Measurements from ENCODE around the gene LRRC9. TPM values are rescaled to one million over a fixed set of nuclear protein-coding genes. Genes with fewer than 3 reads are reported as not detected.
"Not testable (repeated sequence)": the region's sequence is repeated elsewhere in the genome, so short reads cannot be mapped to it uniquely, and the experiment has no call there.

LRRC9 gene
- total RNA-seq, 4 donors from 2014 or later = 0.16 to 0.25 TPM; not detected in 2

DNA sequence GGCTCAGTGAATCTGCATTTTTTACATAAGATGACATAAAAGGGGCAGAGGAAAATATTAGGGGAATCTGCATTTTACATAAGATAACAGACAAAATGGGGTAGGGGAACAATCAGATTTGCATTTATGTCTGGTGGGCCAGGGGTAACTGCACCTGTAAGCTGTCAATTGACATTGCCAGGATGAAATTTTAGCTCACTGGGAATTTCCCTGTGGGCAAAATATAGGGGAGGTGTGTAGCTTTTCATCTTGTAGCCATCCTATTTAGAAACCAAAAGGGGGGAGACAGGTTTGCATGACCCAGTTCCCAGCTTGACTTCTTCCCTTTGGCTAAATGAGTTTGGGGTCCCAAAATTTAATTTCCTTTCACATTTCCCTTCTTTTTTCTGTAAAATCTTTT is 175.3 kb downstream of the LRRC9 start:
- DNase-seq (ENCODE audit: low spot score) (no peak), ATAC-seq (ENCODE audit: low FRiP score) (no peak)
- TF ChIP-seq, protein P1, sequence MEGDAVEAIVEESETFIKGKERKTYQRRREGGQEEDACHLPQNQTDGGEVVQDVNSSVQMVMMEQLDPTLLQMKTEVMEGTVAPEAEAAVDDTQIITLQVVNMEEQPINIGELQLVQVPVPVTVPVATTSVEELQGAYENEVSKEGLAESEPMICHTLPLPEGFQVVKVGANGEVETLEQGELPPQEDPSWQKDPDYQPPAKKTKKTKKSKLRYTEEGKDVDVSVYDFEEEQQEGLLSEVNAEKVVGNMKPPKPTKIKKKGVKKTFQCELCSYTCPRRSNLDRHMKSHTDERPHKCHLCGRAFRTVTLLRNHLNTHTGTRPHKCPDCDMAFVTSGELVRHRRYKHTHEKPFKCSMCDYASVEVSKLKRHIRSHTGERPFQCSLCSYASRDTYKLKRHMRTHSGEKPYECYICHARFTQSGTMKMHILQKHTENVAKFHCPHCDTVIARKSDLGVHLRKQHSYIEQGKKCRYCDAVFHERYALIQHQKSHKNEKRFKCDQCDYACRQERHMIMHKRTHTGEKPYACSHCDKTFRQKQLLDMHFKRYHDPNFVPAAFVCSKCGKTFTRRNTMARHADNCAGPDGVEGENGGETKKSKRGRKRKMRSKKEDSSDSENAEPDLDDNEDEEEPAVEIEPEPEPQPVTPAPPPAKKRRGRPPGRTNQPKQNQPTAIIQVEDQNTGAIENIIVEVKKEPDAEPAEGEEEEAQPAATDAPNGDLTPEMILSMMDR (IDR thresholded peaks at IDR 0.05) = no peak

DNA sequence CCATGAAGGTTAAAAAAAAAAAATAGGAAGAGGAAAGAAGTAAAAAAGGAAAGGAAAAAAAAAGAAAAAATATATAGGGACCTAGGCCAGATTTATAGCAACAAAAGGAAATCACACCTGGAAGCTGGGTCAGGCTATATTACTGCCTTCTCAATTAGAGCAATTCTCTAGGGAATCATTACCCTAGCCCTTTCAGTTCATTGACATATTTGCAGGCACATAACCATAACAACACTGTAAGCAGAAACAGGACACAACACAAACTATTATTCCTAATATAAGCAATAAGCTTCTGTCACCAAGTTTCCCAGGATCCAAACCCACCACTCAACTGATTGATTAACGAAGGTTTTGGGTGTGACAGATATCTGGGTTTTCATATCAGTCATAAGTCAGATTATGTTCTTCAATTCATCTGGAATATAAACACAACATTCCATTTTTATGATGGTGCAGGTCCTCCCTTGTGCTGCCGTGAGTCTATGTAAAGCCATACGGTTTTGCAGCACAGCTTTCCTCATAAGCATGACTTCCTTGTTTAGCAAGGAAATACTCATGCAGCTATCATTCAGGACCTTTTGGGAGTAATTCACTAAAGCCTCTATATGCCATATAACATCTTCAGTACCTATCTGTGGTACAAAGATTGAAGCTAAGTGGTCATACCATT is 176.0 kb downstream of the LRRC9 start:
- TF ChIP-seq, protein P1 (IDR thresholded peaks at IDR 0.05) = no peak
- ATAC-seq (ENCODE audit: low FRiP score) (no peak), DNase-seq (ENCODE audit: low spot score) (no peak)

DNA sequence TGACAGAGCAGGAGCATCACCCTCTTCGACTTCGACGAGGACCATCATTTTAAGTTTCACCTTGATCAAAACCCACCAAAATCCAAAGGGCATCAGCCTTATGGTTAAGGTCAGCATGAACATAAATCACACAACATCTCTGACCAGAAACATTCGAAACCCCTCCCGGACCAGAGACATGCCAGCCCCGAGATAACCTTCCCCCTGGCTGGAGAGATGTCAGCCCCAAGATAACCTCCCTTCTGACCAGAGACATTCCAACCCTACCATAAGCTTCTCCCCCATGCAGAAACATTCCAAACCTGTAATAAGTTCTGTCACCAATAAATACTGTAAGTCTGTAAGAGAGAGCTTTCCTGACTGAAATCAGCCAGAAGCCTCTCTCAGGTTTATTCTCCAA is 178.0 kb downstream of the LRRC9 start:
- ATAC-seq (ENCODE audit: low FRiP score) (no peak), DNase-seq (ENCODE audit: low spot score) (no peak)
- TF ChIP-seq, protein P1 (IDR thresholded peaks at IDR 0.05) = no peak

DNA sequence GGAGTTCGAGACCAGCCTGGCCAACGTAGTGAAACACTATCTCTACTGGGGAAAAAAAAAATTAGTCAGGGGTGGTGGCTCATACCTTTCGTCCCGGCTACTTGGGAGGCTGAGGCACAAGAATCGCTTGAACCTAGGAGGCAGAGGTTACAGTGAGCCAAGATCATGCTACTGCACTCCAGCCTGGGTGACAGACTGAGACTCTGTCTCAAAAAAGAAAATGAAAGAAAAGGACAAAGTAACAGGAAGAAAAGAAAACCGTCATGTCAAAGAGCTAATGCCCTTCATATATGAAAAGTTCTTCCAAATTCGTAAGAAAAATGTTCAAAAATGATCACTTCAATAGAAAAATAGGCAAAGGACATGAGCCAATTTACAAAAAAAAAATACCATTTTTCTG is 179.9 kb downstream of the LRRC9 start:
- not testable (repeated sequence) for ATAC-seq (ENCODE audit: low FRiP score); DNase-seq (ENCODE audit: low spot score)

DNA sequence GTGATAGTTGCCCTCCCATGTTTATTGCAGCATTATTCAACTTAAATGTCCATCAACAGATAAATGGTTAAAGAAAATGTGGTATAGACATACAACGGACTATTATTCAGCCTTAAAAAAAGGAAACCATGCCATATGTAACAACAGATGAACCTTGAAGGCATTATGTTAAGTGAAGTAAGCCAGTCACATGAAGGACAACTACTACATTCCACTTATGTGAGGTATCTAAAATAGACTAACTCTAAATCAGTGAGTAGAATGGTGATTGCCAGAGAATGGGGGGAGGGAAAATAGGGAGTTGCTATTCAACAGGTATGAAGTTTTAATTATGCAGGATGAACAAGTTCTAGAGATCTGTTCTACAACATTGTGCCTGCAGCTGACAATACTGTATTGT is 181.8 kb downstream of the LRRC9 start:
- TF ChIP-seq, protein P1 (IDR thresholded peaks at IDR 0.05) = no peak
- DNase-seq (ENCODE audit: low spot score) (no peak), ATAC-seq (ENCODE audit: low FRiP score) (no peak)

DNA sequence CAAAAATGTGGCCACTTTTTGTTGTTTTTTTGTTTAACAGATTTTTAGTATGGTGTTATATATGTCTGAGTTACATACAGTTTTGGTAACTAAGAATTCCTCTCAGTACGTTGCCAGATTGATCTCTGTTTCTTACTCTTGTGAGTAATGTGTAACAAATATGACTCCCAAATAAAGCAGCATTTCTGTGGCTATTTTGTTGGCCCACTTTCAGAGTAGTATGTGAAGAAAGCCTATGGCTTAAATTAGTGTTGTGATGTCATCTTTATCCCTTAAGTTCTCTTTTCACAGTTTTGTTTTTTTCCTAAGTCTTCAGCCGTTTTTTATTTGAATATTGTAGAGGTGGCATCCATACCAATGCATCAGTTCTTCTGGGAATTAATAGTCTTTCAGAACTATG is 182.4 kb downstream of the LRRC9 start:
- TF ChIP-seq, protein P1 (IDR thresholded peaks at IDR 0.05) = no peak
- DNase-seq (ENCODE audit: low spot score) = no peak
- ATAC-seq (ENCODE audit: low FRiP score) = no peak

DNA sequence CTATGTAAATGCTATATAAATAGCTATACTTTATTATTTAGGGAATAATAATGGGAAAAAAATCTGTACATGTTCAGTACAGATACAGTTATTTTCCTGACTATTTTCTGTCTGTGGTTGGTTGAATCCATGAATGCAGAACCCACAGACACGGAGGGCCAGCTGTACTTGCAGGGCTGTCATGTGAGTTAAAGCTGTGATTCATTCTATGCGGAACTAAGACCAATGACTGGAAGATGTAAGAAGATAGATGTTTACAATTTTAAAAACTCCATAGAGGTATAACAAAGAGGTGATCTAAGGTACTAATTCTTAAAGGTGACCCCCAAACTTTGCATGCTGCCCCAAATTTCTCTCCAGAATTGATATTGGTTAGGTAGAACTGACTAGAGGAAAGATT is 186.4 kb downstream of the LRRC9 start:
- TF ChIP-seq, protein P1 (IDR thresholded peaks at IDR 0.05) = no peak
- ATAC-seq (ENCODE audit: low FRiP score) = no peak
- no peak for DNase-seq (ENCODE audit: low spot score)
